Epithelial cell of esophagus (primary cell): ENCODE data around the gene NEFH.

Experiments
- DNase-seq: peaks from one replicate; pipeline ENCODE4 v3.0.0; 2010; ENCODE audit warnings: low read depth
- H3K4me3 ChIP-seq: 2 replicates; pipeline ENCODE4 v1.5.1; 2011; ENCODE audit warnings: mild to moderate bottlenecking, low read length, control low read depth
- TF ChIP-seq, protein P1 (sequence below): IDR thresholded peaks from 2 replicates; pipeline ENCODE4 v1.5.1; 2011; ENCODE audit warnings: low read depth, mild to moderate bottlenecking, low read length, control low read depth, inconsistent platforms; ENCODE audit not compliant: insufficient read depth; ENCODE audit errors: missing control alignments

The NEFH gene

DNA sequence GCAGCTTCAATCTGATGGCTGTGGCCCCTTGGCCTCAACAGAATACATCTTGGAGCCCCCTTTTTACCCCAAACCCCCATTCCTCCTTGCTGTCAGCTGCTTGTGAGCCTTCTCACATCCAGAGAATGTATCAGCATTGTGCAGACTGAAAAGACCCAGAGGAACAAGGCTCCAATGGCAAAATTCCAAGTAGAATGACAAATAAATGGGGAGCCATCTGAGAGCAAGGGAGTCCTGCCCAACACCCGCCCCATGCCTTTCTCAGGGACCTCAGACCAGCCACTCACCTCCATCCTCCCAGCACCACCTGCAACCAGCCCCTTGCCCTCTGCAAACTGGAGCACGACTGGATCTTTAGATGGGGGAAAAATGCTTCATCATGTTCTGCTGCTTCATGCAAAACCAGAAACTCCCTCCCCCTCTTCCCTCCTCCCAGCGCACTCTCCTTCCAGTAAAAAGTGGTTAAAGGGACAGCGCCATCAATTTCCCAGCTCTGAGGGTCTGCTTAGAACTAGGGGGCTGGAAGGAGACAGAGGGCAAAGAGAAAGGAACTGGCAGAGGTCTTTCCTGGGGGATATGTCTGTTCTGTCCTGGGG is 2.2 kb upstream of the NEFH start:
- DNase-seq: no peak
- H3K4me3 ChIP-seq: no peak overlapping the region
- TF ChIP-seq, protein P1, sequence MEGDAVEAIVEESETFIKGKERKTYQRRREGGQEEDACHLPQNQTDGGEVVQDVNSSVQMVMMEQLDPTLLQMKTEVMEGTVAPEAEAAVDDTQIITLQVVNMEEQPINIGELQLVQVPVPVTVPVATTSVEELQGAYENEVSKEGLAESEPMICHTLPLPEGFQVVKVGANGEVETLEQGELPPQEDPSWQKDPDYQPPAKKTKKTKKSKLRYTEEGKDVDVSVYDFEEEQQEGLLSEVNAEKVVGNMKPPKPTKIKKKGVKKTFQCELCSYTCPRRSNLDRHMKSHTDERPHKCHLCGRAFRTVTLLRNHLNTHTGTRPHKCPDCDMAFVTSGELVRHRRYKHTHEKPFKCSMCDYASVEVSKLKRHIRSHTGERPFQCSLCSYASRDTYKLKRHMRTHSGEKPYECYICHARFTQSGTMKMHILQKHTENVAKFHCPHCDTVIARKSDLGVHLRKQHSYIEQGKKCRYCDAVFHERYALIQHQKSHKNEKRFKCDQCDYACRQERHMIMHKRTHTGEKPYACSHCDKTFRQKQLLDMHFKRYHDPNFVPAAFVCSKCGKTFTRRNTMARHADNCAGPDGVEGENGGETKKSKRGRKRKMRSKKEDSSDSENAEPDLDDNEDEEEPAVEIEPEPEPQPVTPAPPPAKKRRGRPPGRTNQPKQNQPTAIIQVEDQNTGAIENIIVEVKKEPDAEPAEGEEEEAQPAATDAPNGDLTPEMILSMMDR: no peak

DNA sequence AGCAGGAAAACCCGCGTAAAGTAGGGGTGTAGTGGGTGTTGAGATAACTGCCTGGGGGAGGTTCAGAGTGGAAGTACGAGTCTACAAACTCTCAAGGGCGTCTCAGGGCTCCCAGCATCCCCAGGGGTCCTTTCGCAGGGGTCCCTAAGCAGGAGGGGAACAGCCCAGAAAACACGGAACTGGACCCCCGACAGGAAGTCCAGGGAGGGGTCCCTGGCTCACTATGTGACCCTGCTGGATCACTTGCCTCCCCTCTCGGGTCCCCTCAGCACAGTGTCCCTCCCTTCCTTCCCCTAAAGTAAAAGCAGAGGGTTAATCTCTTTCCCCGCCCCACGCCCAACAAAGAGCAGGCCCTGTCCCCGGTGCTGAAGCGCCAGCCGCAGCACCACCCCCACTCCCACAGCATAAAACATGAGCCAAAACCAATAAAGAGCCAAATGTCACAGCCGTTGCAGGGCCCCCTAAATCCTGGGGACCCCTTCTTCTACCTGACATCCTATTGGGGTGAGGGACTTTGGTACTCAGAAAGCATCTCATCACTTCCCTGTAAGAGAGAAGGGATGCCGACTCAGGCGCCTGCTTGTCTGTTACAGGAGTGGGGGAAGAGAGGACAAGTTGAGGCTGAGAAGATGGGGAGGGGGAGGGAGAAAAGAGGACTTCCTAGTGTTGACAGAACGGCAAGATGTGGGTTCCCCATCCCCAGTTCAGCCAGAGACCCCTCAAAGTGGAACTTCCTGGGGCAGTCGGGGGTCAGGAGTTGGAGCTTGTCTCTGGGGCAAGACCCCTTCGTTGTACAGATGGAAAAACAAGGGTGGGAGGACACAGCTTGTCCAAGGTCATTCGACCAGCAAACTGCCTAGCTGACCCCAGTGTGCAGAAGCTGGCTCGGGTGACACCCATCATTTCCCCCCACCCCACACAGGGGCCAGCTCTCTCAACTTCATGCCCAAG is 1.4 kb upstream of the NEFH start:
- no peak overlapping the region for H3K4me3 ChIP-seq
- TF ChIP-seq, protein P1: no peak
- peak; percentile 30 for DNase-seq

DNA sequence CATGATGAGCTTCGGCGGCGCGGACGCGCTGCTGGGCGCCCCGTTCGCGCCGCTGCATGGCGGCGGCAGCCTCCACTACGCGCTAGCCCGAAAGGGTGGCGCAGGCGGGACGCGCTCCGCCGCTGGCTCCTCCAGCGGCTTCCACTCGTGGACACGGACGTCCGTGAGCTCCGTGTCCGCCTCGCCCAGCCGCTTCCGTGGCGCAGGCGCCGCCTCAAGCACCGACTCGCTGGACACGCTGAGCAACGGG is 169 bp downstream of the NEFH start:
- no peak for DNase-seq
- TF ChIP-seq, protein P1: no peak
- peak overlapping the region; percentile 21 for H3K4me3 ChIP-seq

DNA sequence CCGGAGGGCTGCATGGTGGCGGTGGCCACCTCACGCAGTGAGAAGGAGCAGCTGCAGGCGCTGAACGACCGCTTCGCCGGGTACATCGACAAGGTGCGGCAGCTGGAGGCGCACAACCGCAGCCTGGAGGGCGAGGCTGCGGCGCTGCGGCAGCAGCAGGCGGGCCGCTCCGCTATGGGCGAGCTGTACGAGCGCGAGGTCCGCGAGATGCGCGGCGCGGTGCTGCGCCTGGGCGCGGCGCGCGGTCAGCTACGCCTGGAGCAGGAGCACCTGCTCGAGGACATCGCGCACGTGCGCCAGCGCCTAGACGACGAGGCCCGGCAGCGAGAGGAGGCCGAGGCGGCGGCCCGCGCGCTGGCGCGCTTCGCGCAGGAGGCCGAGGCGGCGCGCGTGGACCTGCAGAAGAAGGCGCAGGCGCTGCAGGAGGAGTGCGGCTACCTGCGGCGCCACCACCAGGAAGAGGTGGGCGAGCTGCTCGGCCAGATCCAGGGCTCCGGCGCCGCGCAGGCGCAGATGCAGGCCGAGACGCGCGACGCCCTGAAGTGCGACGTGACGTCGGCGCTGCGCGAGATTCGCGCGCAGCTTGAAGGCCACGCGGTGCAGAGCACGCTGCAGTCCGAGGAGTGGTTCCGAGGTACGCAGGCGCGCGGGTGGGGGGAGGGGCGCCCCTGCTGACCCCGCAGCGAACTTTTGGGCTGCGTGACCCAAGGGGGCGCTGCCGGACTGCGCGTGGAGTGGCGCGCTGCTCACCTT is 670 bp downstream of the NEFH start:
- peak; percentile 73 for DNase-seq
- TF ChIP-seq, protein P1: no peak
- H3K4me3 ChIP-seq: peak overlapping the region; percentile 45

DNA sequence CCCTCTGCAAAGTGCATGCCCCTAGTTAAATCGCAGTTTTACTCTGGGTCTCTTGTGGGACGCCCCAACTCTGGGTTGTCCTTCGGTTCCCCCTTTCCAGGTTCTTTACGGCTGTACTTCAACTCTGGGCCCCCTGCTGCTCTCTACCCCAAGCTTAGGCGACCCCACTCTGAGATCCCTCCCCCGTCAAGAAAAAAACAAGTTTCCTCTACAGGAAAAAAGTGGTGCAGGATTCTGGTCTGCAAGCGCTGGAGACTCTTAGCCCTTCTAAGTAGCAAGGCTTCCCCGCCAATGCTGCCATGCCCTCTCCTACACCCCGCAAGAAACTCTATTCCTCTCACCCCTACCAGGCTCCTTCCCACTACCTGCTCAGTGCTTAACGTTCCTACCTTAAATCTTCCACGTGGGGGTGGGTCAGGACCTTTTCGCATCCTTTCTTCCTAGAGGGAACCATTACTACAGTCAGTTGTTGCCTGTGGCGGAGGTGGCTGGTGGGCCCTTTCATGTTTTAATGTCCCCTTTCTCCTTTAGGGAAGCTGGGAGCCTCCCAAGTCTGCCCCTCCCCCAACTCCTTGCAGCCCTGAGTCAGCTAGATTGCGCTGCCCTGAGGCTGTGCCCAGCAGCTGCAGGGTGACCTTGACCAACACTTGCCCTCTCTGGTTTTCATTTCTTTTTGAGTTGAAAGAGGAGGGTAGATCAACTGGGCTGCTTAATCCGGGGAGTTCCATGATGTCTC is 1.4 kb downstream of the NEFH start:
- TF ChIP-seq, protein P1: no peak
- H3K4me3 ChIP-seq: peak overlapping the region; percentile 45
- no peak for DNase-seq

DNA sequence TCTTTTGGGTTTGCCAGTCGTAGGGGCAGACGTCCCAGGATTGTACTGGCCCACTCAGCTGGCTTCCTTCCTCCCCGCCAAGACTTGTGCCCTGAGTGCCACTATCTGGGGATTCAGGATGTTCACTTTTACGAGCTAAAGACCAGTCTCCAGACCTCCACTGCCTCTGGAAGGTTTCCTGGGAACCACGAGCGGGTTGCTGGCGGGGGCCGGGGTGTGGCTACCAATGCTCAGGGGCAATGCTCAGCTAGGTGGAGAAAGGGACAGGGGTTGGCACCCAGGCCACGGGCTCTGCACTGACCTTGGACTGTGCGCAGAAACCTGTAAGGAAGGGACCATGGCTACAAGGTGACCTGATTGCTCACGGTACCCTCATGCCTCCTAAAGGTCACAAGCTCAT is 2.2 kb downstream of the NEFH start:
- no peak for DNase-seq
- TF ChIP-seq, protein P1: no peak
- no peak overlapping the region for H3K4me3 ChIP-seq
